ENCODE measurements around the gene DCHS2. TPM values are rescaled to one million over a fixed set of nuclear protein-coding genes. Genes with fewer than 3 reads are reported as not detected.

The DCHS2 gene
- total and polyA plus RNA-seq, 8 donors: 0.12 to 3.5 (median 1.5) TPM

- no peaks in the 10 kb centered on the region for H3K27me3 ChIP-seq
- intact Hi-C loops (cut with DNase I): no loop called here
- no peak for TF ChIP-seq CTCF (IDR thresholded peaks at IDR 0.05)
- H3K9me3 ChIP-seq: peaks cover 0 to 3% of the 10 kb centered on the region in 2 donors
- H3K27ac ChIP-seq: no peak overlapping the region
- no peak for ATAC-seq
- peak in 1 of 4 donors; percentile 40 for DNase-seq
- H3K36me3 ChIP-seq: no peaks in the 10 kb centered on the region
- no peaks in the 10 kb centered on the region for H3K4me1 ChIP-seq
- H3K4me3 ChIP-seq: no peak overlapping the region
Measured at GRCh38 chr4:154293427-154293826, 198.2 kb downstream of the DCHS2 start.

- Histone ChIP-seq H3K27me3 (no peaks in the 10 kb centered on the region), H3K4me1 (no peaks in the 10 kb centered on the region), H3K9me3 (peaks cover 0 to 3% of the 10 kb centered on the region in 2 donors), H3K27ac (no peak overlapping the region), H3K36me3 (no peaks in the 10 kb centered on the region), H3K4me3 (no peak overlapping the region)
- intact Hi-C loops (cut with DNase I): no loop called here
- ATAC-seq: no peak
- no peak for TF ChIP-seq CTCF (IDR thresholded peaks at IDR 0.05)
- no peak for DNase-seq
Measured at GRCh38 chr4:154292589-154292988, 199.0 kb downstream of the DCHS2 start.

- no peaks in the 10 kb centered on the region for H3K27me3 ChIP-seq
- TF ChIP-seq CTCF (IDR thresholded peaks at IDR 0.05): no peak
- intact Hi-C loops (cut with DNase I): no loop called here
- no peak for ATAC-seq
- H3K4me3 ChIP-seq: no peak overlapping the region
- no peaks in the 10 kb centered on the region for H3K4me1 ChIP-seq
- no peak overlapping the region for H3K27ac ChIP-seq
- H3K9me3 ChIP-seq: no peaks in the 10 kb centered on the region
- no peak for DNase-seq
- no peaks in the 10 kb centered on the region for H3K36me3 ChIP-seq
Measured at GRCh38 chr4:154277172-154277571, 214.4 kb downstream of the DCHS2 start.

- DNase-seq: no peak
- no peak for TF ChIP-seq CTCF (IDR thresholded peaks at IDR 0.05)
- no peaks in the 10 kb centered on the region for H3K9me3 ChIP-seq
- no peak overlapping the region for H3K4me3 ChIP-seq
- no peak overlapping the region for H3K27ac ChIP-seq
- H3K27me3 ChIP-seq: no peaks in the 10 kb centered on the region
- ATAC-seq: no peak
- intact Hi-C loops (cut with DNase I): no loop called here
- H3K4me1 ChIP-seq: no peaks in the 10 kb centered on the region
- no peaks in the 10 kb centered on the region for H3K36me3 ChIP-seq
Measured at GRCh38 chr4:154276496-154276895, 215.1 kb downstream of the DCHS2 start.

GRCh38 chr4:154254999-154255398 lies 236.6 kb downstream of the DCHS2 start:
- TF ChIP-seq CTCF (IDR thresholded peaks at IDR 0.05): no peak
- Histone ChIP-seq H3K36me3 (no peaks in the 10 kb centered on the region), H3K4me1 (no peaks in the 10 kb centered on the region), H3K27ac (no peak overlapping the region), H3K4me3 (no peak overlapping the region), H3K27me3 (no peaks in the 10 kb centered on the region), H3K9me3 (no peaks in the 10 kb centered on the region)
- DNase-seq (no peak), ATAC-seq (no peak)
- intact Hi-C loops (cut with DNase I): no loop called here

Measured in left lung (tissue), 10 donors.